Measurements from ENCODE around the gene ALOX5AP.

Gene ALOX5AP

GRCh38 chr13:30796132-30796572 is 60.8 kb downstream of the ALOX5AP start:
- no peak for DNase-seq (ENCODE audit: extremely low read depth in 1 of 2, low read depth in 1 of 2)

GRCh38 chr13:30796631-30797601 is 61.6 kb downstream of the ALOX5AP start:
- DNase-seq (ENCODE audit: extremely low read depth in 1 of 2, low read depth in 1 of 2): no peak

- DNase-seq (ENCODE audit: extremely low read depth in 1 of 2, low read depth in 1 of 2): no peak
Observed at GRCh38 chr13:30797847-30798535, 62.6 kb downstream of the ALOX5AP start.

DNA sequence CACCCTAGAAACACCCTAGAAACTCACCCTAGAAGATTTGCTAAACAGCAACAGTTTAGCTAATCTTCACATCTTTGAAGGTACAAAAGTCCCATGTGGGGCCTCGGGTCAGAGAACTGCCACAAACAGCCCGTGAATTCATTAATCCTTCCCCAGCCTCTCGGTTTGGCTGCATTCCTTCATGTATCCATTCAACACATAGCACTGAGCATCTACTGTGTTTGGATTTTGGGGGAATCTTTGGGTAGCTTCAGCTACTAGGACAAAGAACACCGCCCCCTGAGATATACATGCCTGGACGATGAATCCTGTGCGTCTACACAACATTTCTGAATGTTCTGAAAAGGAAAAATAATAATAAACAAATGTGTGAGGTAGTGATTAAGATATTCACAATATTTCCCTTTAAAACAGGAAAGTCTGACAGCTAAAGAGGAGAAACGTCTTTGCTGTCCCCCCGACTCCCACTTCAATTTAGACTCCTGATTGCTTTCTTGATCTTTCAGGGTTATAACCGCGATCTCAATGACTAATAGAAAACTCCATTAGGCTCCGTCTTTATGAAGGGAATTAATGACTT is 63.5 kb downstream of the ALOX5AP start:
- DNase-seq (ENCODE audit: extremely low read depth in 1 of 2, low read depth in 1 of 2): no peak

DNA sequence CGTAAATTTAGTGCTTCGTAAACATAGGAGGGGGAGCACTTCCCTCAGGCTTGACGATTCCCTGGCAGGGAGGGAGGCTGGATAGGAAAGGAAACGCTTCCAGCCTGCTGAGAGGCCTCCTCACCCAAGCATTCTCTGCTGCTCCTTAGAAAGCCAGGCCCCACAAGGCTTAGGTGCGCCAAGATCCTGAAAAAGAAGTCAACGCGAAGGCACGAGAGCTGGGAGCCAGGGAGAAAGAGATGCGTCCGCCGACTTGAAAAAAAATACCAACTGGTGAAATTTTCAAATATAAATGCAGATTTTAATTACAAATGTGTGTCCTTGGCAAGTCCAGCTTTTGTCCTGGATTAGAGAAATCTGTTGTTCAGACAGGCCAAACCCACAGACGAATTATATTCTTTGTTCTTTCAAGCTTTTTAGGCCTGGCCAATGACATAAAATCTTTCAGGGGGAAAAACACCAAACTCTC is 64.0 kb downstream of the ALOX5AP start:
- DNase-seq (ENCODE audit: extremely low read depth in 1 of 2, low read depth in 1 of 2): no peak

GRCh38 chr13:30800107-30800506 is 64.8 kb downstream of the ALOX5AP start:
- DNase-seq (ENCODE audit: extremely low read depth in 1 of 2, low read depth in 1 of 2): no peak

DNA sequence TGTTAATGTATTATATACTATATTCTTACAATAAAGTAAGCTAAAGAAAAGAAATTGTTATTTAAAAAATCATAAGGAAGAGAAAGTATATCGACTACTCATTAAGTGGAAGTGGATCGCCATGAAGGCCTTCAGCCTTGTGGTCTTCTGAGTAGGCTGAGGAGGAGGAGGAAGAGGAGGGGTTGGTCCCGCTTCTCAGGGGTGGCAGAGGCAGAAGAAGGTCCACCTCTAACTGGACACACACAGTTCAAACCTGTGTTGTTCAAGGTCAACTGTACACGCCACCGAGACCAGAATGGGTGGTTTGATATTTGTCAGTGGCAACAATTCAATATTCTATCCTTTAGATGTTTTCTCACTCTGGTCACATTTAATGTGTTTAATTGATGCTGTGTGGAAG is 67.2 kb downstream of the ALOX5AP start:
- DNase-seq (ENCODE audit: extremely low read depth in 1 of 2, low read depth in 1 of 2): no peak

GRCh38 chr13:30802953-30803478 is 67.7 kb downstream of the ALOX5AP start:
- DNase-seq (ENCODE audit: extremely low read depth in 1 of 2, low read depth in 1 of 2): peak; percentile 46 to 71

- no peak for DNase-seq (ENCODE audit: extremely low read depth in 1 of 2, low read depth in 1 of 2)
Observed at GRCh38 chr13:30803749-30804148, 68.4 kb downstream of the ALOX5AP start.

- DNase-seq (ENCODE audit: extremely low read depth in 1 of 2, low read depth in 1 of 2): no peak
Observed at GRCh38 chr13:30804474-30804873, 69.1 kb downstream of the ALOX5AP start.

GRCh38 chr13:30805132-30805537 is 69.8 kb downstream of the ALOX5AP start:
- no peak for DNase-seq (ENCODE audit: extremely low read depth in 1 of 2, low read depth in 1 of 2)

DNA sequence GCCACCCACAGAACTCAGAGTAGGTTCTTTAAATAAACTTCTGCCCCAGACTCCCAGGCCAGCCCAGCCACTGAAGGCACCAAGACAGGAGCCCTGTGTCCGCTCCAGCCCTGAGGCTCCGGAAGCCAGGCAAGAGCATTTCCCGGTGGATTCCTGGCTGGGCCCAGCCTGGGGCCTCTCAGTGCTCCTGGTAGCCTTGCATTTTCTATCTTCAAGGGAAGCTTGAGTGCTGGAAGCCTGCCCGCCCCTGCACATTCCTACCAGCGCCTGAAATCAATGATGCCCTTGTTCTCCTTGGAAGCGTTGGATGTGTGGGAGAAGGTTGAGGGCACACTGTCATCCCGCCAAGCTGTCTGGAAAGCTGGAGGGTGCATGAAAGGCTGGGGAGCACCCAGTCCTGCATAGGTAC is 70.3 kb downstream of the ALOX5AP start:
- DNase-seq (ENCODE audit: extremely low read depth in 1 of 2, low read depth in 1 of 2): no peak

- DNase-seq (ENCODE audit: extremely low read depth in 1 of 2, low read depth in 1 of 2): no peak
Observed at GRCh38 chr13:30806784-30807183, 71.4 kb downstream of the ALOX5AP start.

DNA sequence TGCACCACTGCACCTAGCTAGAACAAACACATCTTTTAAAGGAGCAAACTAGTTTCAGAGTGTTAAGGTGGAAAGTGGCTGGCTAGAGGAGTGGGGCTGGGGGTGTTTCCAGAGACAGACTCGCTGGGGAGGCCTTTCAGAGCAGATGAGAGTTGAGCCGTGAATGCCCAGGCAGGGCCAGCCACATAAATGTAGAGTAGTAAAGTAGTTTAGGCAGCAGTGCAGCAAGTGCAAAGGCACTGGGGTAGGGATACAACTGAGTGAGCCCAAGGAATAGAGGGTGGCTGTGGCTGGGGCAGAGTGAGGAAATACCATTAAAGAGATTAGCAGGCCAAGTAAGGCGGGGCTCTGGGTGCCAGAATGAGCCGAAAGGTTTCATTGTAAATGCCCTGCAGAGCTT is 72.0 kb downstream of the ALOX5AP start:
- no peak for DNase-seq (ENCODE audit: extremely low read depth in 1 of 2, low read depth in 1 of 2)

GRCh38 chr13:30808600-30808999 is 73.3 kb downstream of the ALOX5AP start:
- no peak for DNase-seq (ENCODE audit: extremely low read depth in 1 of 2, low read depth in 1 of 2)

DNA sequence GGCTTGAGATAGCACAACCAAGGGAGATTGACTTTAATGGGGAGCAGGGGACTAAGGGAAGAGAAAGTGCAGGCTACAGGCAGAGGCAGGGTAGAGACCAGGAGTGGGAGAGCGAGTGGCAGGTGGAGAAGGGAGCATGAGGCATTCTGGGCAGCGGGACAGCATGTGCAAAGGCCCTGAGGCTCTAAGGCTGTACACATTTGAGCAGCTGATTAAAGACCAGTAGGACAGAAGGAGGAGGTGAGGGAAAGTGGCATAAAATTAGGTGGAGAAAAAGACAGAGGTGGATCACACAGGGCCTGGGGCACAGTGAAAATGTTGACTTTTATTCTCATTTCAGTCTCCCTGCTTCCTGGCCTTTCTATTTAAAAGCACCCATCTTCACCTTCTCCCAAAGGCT is 74.4 kb downstream of the ALOX5AP start:
- DNase-seq (ENCODE audit: extremely low read depth in 1 of 2, low read depth in 1 of 2): no peak

GRCh38 chr13:30810261-30810701 is 74.9 kb downstream of the ALOX5AP start:
- DNase-seq (ENCODE audit: extremely low read depth in 1 of 2, low read depth in 1 of 2): no peak

GRCh38 chr13:30810801-30811200 is 75.5 kb downstream of the ALOX5AP start:
- DNase-seq (ENCODE audit: extremely low read depth in 1 of 2, low read depth in 1 of 2): no peak
